ENCODE measurements around the gene NDUFB11. TPM values are rescaled to one million over a fixed set of nuclear protein-coding genes. Genes with fewer than 3 reads are reported as not detected.

The NDUFB11 gene
- total RNA-seq, 1 donor from 2014 or later, result 60.8 TPM

- Mint-ChIP-seq H3K27me3 (ENCODE audit: low read depth) (no peaks in the 10 kb centered on the region), H3K36me3 (ENCODE audit: low read depth) (peaks cover 2% of the 10 kb centered on the region), H3K4me3 (ENCODE audit: unreplicated experiment) (peak overlapping the region; percentile 90), H3K9me3 (ENCODE audit: low read depth) (no peaks in the 10 kb centered on the region), H3K4me1 (ENCODE audit: low read depth) (peaks cover 39% of the 10 kb centered on the region), H3K27ac (ENCODE audit: unreplicated experiment) (peak overlapping the region; percentile 87)
- DNase-seq (ENCODE audit: low spot score), result peak; percentile 95
- no peak for TF ChIP-seq CTCF (IDR thresholded peaks at IDR 0.05)
These were observed 46.2 kb upstream of the NDUFB11 start for GRCh38 chrX:47190445-47191269.

GRCh38 chrX:47189906-47190305 lies 45.4 kb upstream of the NDUFB11 start:
- H3K4me1 Mint-ChIP-seq (ENCODE audit: low read depth), result peaks cover 32% of the 10 kb centered on the region
- peak; percentile 86 for DNase-seq (ENCODE audit: low spot score)

GRCh38 chrX:47187106-47187677 lies 42.7 kb upstream of the NDUFB11 start:
- Mint-ChIP-seq H3K27ac (ENCODE audit: unreplicated experiment) (no peak overlapping the region), H3K9me3 (ENCODE audit: low read depth) (no peaks in the 10 kb centered on the region)
- peak; percentile 42 for DNase-seq (ENCODE audit: low spot score)

More at GRCh38 chrX:47189906-47190305, 45.4 kb upstream of the NDUFB11 start:
- Mint-ChIP-seq H3K27ac (ENCODE audit: unreplicated experiment) (no peak overlapping the region), H3K9me3 (ENCODE audit: low read depth) (no peaks in the 10 kb centered on the region), H3K27me3 (ENCODE audit: low read depth) (no peaks in the 10 kb centered on the region), H3K4me3 (ENCODE audit: unreplicated experiment) (no peak overlapping the region), H3K36me3 (ENCODE audit: low read depth) (peaks cover 5% of the 10 kb centered on the region)
- TF ChIP-seq CTCF (IDR thresholded peaks at IDR 0.05), result no peak

GRCh38 chrX:47186096-47186740 lies 41.7 kb upstream of the NDUFB11 start:
- no peak for TF ChIP-seq CTCF (IDR thresholded peaks at IDR 0.05)
- peak; percentile 86 for DNase-seq (ENCODE audit: low spot score)
- no peak overlapping the region for H3K4me3 Mint-ChIP-seq (ENCODE audit: unreplicated experiment)
- H3K9me3 Mint-ChIP-seq (ENCODE audit: low read depth), result no peaks in the 10 kb centered on the region
- peaks cover 4% of the 10 kb centered on the region for H3K4me1 Mint-ChIP-seq (ENCODE audit: low read depth)
- peaks cover 6% of the 10 kb centered on the region for H3K36me3 Mint-ChIP-seq (ENCODE audit: low read depth)
- H3K27ac Mint-ChIP-seq (ENCODE audit: unreplicated experiment), result no peak overlapping the region
- H3K27me3 Mint-ChIP-seq (ENCODE audit: low read depth), result no peaks in the 10 kb centered on the region

More at GRCh38 chrX:47187106-47187677, 42.7 kb upstream of the NDUFB11 start:
- Mint-ChIP-seq H3K36me3 (ENCODE audit: low read depth) (peaks cover 5% of the 10 kb centered on the region), H3K4me3 (ENCODE audit: unreplicated experiment) (no peak overlapping the region), H3K27me3 (ENCODE audit: low read depth) (no peaks in the 10 kb centered on the region), H3K4me1 (ENCODE audit: low read depth) (peaks cover 12% of the 10 kb centered on the region)
- TF ChIP-seq CTCF (IDR thresholded peaks at IDR 0.05), result no peak

GRCh38 chrX:47185241-47185640 lies 40.7 kb upstream of the NDUFB11 start:
- Mint-ChIP-seq H3K27ac (ENCODE audit: unreplicated experiment) (no peak overlapping the region), H3K4me1 (ENCODE audit: low read depth) (no peaks in the 10 kb centered on the region), H3K27me3 (ENCODE audit: low read depth) (no peaks in the 10 kb centered on the region), H3K4me3 (ENCODE audit: unreplicated experiment) (no peak overlapping the region), H3K36me3 (ENCODE audit: low read depth) (peaks cover 6% of the 10 kb centered on the region), H3K9me3 (ENCODE audit: low read depth) (no peaks in the 10 kb centered on the region)
- DNase-seq (ENCODE audit: low spot score), result peak; percentile 94
- no peak for TF ChIP-seq CTCF (IDR thresholded peaks at IDR 0.05)

All from chondrocyte (in vitro differentiated cells).